B cell (primary cell): ENCODE data around the gene PHACTR2. TPM values are rescaled to one million over a fixed set of nuclear protein-coding genes. Genes with fewer than 3 reads are reported as not detected.
"Not testable (repeated sequence)": the region's sequence is repeated elsewhere in the genome, so short reads cannot be mapped to it uniquely, and the experiment has no call there.

Experiments
- ATAC-seq: fragments of 200-7000 bp; cut with Tn5 transposase; one replicate; pipeline ENCODE4 v1.10.0; 2021; ENCODE audit warnings: low read depth, mild to moderate bottlenecking, moderate number of reproducible peaks, moderate library complexity
- CTCF ChIA-PET: fragments of 350-600 bp; sonication (Branson Sonifier 250); formaldehyde crosslinking; loops from one replicate; lab custom pipeline; 2021; ENCODE audit warnings: antibody characterized with exemption, inconsistent platforms; lab: Charles Lee
- POLR2A ChIA-PET: fragments of 350-600 bp; sonication (Branson Sonifier 250); formaldehyde crosslinking; loops from one replicate; lab custom pipeline; 2021; ENCODE audit warnings: antibody characterized with exemption; lab: Charles Lee
- DNase-seq: peaks from one replicate; pipeline ENCODE4 v3.0.0; 2013
- H2AFZ ChIP-seq: 2 replicates; pipeline ENCODE4 v1.6.1; 2012; ENCODE audit warnings: mild to moderate bottlenecking, low read depth, low read length; ENCODE audit not compliant: insufficient read depth, poor library complexity, severe bottlenecking
- H3K27ac ChIP-seq, 2 donors: 1 replicate in 1 of 2; 2 replicates in 1 of 2; pipeline ENCODE4 v1.5.1; 2012 to 2013; ENCODE audit warnings: low read length in 2 of 2, mild to moderate bottlenecking in 2 of 2, moderate library complexity in 1 of 2
- H3K27me3 ChIP-seq, 4 experiments: fragments of 200-600 bp in 1 of 4; sonication (generic) in 1 of 4; replicated peaks in 1 of 4; 1 replicate in 2 of 4; 2 replicates in 2 of 4; pipeline versions ENCODE4 v1.6.1 to v1.7.0; 2013 to 2016; ENCODE audit warnings: low read length in 3 of 4, mild to moderate bottlenecking in 2 of 4, mixed read lengths in 1 of 4, moderate library complexity in 1 of 4; ENCODE audit not compliant: insufficient read depth in 4 of 4, control insufficient read depth in 3 of 4; ENCODE audit errors: control extremely low read depth in 1 of 4
- H3K36me3 ChIP-seq, 2 experiments: replicated peaks in 1 of 2; 1 replicate in 1 of 2; 2 replicates in 1 of 2; pipeline versions ENCODE4 v1.6.1 to v1.7.1; 2013; ENCODE audit warnings: low read length in 1 of 2; ENCODE audit not compliant: insufficient read depth in 2 of 2, control insufficient read depth in 1 of 2; ENCODE audit errors: control extremely low read depth in 1 of 2, extremely low read depth in 1 of 2
- H3K4me1 ChIP-seq, 2 donors: fragments of 200-600 bp in 1 of 2; sonication (generic) in 1 of 2; 1 replicate in 1 of 2; 2 replicates in 1 of 2; pipeline versions ENCODE4 v1.5.1 to v1.6.1; 2013 to 2017; ENCODE audit warnings: low read length in 2 of 2; ENCODE audit not compliant: control insufficient read depth in 2 of 2, insufficient read depth in 2 of 2
- H3K4me2 ChIP-seq: replicated peaks from 2 replicates; pipeline ENCODE3; 2012; ENCODE audit warnings: mild to moderate bottlenecking, low read depth, low read length; ENCODE audit not compliant: poor library complexity, severe bottlenecking
- H3K4me3 ChIP-seq, 5 experiments: fragments of 200-600 bp in 1 of 5; sonication (generic) in 1 of 5; 1 replicate in 3 of 5; 2 replicates in 2 of 5; pipeline versions ENCODE4 v1.5.1 to v1.7.0; 2011 to 2016; ENCODE audit warnings: low read length in 4 of 5, mild to moderate bottlenecking in 4 of 5, low read depth in 2 of 5, control low read depth in 1 of 5, moderate library complexity in 1 of 5; ENCODE audit not compliant: insufficient read depth in 1 of 5; ENCODE audit errors: control extremely low read depth in 1 of 5, extremely low read depth in 1 of 5
- H3K79me2 ChIP-seq: fragments of 200-600 bp; sonication (generic); one replicate; pipeline ENCODE4 v1.6.0; 2016; ENCODE audit warnings: low read length; ENCODE audit not compliant: control insufficient read depth, insufficient read depth
- H3K9ac ChIP-seq: fragments of 200-600 bp; sonication (generic); 2 replicates; pipeline ENCODE4 v1.6.1; 2017; ENCODE audit warnings: mild to moderate bottlenecking, low read length, moderate library complexity
- H3K9me3 ChIP-seq, 3 donors: one replicate each; pipeline versions ENCODE4 v1.6.1 to v1.7.1; 2013; ENCODE audit warnings: low read length in 2 of 3; ENCODE audit not compliant: control insufficient read depth in 2 of 3, insufficient read depth in 1 of 3; ENCODE audit errors: control extremely low read depth in 1 of 3
- H4K20me1 ChIP-seq: 2 replicates; pipeline ENCODE4 v1.6.0; 2012; ENCODE audit warnings: mild to moderate bottlenecking, low read length; ENCODE audit not compliant: insufficient read depth, control insufficient read depth, poor library complexity, severe bottlenecking
- H3K27ac Mint-ChIP-seq: one replicate; pipeline ENCODE4 v1.8.0; 2021; ENCODE audit warnings: mixed read lengths
- H3K27me3 Mint-ChIP-seq: one replicate; pipeline ENCODE4 v1.8.0; 2021; ENCODE audit warnings: mixed read lengths
- H3K4me1 Mint-ChIP-seq: one replicate; pipeline ENCODE4 v1.8.0; 2021; ENCODE audit warnings: mixed read lengths
- H3K4me3 Mint-ChIP-seq: one replicate; pipeline ENCODE4 v1.8.0; 2021; ENCODE audit warnings: mixed read lengths
- H3K9me3 Mint-ChIP-seq: one replicate; pipeline ENCODE4 v1.8.0; 2022; ENCODE audit warnings: mixed read lengths; ENCODE audit not compliant: insufficient read depth
- EZH2 ChIP-seq: IDR thresholded peaks from 2 replicates; pipeline ENCODE4 v1.6.1; 2012; ENCODE audit warnings: borderline replicate concordance, low read depth, mild to moderate bottlenecking, moderate library complexity, low read length; ENCODE audit not compliant: insufficient read depth, poor library complexity, severe bottlenecking
- WGBS: methylation state at CpG from one replicate; pipeline ENCODE4 v1.1.5; 2013; ENCODE audit warnings: missing lambda C conversion rate; ENCODE audit not compliant: insufficient coverage; 5-methylcytosine and 5-hydroxymethylcytosine counted together
- intact Hi-C: fragments of 100-400 bp; cut with micrococcal nuclease; formaldehyde crosslinking; loops from one replicate; pipeline ENCODE4 v1.10.0; 2022
- polyA plus RNA-seq: library from polyadenylated mRNA; depleted of rRNA; stranded (reverse); fragments of >200 nt; gene quantifications from 2 replicates; pipeline ENCODE4 v1.2.3, GENCODE V29; 2012
- total RNA-seq, 2 donors: library from RNA; stranded (reverse); fragments of 120-200 nt in 1 of 2; gene quantifications; 1 replicate in 1 of 2; 2 replicates in 1 of 2; pipeline versions ENCODE4 v1.2.3 to v1.2.4, GENCODE V29; 2013 to 2022
- TF ChIP-seq, protein P1 (sequence below): fragments of 200-600 bp; IDR thresholded peaks from one replicate; pipeline ENCODE4 v1.8.0; 2022; ENCODE audit warnings: antibody characterized with exemption, mild to moderate bottlenecking

PHACTR2 gene
- total and polyA plus RNA-seq, 2 donors (not counting 1 experiment from before 2014, with no cell fraction given): 1.1 to 10.6 TPM

- Histone ChIP-seq H3K4me2 (no peak overlapping the region), H3K27ac (no peak overlapping the region), H2AFZ (no peak overlapping the region), H3K4me1 (no peaks in the 10 kb centered on the region), H3K9me3 (no peaks in the 10 kb centered on the region), H3K79me2 (no peaks in the 10 kb centered on the region), H4K20me1 (no peaks in the 10 kb centered on the region), H3K4me3 (no peak overlapping the region), H3K27me3 (no peaks in the 10 kb centered on the region), H3K36me3 (no peaks in the 10 kb centered on the region), H3K9ac (no peak overlapping the region)
- H3K27ac Mint-ChIP-seq: no peak overlapping the region
- CTCF ChIA-PET: interaction anchor here (0.7 kb wide), 1 partner anchor 1224 kb away, joined by 3 read pairs; no protein-coding TSS in a partner anchor
- no peak for TF ChIP-seq EZH2
- TF ChIP-seq, protein P1, sequence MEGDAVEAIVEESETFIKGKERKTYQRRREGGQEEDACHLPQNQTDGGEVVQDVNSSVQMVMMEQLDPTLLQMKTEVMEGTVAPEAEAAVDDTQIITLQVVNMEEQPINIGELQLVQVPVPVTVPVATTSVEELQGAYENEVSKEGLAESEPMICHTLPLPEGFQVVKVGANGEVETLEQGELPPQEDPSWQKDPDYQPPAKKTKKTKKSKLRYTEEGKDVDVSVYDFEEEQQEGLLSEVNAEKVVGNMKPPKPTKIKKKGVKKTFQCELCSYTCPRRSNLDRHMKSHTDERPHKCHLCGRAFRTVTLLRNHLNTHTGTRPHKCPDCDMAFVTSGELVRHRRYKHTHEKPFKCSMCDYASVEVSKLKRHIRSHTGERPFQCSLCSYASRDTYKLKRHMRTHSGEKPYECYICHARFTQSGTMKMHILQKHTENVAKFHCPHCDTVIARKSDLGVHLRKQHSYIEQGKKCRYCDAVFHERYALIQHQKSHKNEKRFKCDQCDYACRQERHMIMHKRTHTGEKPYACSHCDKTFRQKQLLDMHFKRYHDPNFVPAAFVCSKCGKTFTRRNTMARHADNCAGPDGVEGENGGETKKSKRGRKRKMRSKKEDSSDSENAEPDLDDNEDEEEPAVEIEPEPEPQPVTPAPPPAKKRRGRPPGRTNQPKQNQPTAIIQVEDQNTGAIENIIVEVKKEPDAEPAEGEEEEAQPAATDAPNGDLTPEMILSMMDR: no peak
- 80% methylated on average over 2 of the region's 3 CpGs for WGBS
- H3K27me3 Mint-ChIP-seq: no peaks in the 10 kb centered on the region
- DNase-seq: no peak
- H3K9me3 Mint-ChIP-seq: no peaks in the 10 kb centered on the region
- ATAC-seq: no peak
- intact Hi-C loops: no loop called here
- no peak overlapping the region for H3K4me3 Mint-ChIP-seq
- H3K4me1 Mint-ChIP-seq: no peaks in the 10 kb centered on the region
- POLR2A ChIA-PET: no interaction called here
Measured at GRCh38 chr6:143792402-143793279, 114.9 kb downstream of the PHACTR2 start.

DNA sequence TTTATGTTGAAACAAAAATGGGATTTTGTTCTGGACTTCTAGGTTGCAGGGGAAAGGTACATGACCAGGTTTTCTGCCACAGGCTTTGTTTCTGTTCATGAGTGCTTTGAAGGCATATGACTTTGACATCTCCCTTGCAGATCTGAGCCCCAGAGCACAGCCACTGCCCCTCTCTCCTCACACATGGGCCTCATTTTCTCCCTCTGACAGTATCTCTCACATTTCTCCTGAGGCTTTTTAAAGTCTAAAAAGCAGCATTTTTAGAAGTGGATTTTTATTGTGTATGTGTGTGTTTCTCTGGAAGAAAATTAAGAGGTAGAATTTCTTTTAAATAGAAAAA lies 115.5 kb downstream of the PHACTR2 start:
- Histone ChIP-seq H3K36me3 (no peaks in the 10 kb centered on the region), H3K9ac (no peak overlapping the region), H4K20me1 (no peaks in the 10 kb centered on the region), H3K4me1 (no peaks in the 10 kb centered on the region), H3K27me3 (no peaks in the 10 kb centered on the region), H2AFZ (no peak overlapping the region), H3K27ac (no peak overlapping the region), H3K4me3 (no peak overlapping the region), H3K4me2 (no peak overlapping the region), H3K9me3 (no peaks in the 10 kb centered on the region), H3K79me2 (no peaks in the 10 kb centered on the region)
- no peak for ATAC-seq
- POLR2A ChIA-PET: no interaction called here
- TF ChIP-seq EZH2: no peak
- TF ChIP-seq, protein P1: no peak
- H3K27ac Mint-ChIP-seq: no peak overlapping the region
- DNase-seq: no peak
- H3K9me3 Mint-ChIP-seq: no peaks in the 10 kb centered on the region
- no peak overlapping the region for H3K4me3 Mint-ChIP-seq
- intact Hi-C loops: no loop called here
- CTCF ChIA-PET: no interaction called here
- H3K27me3 Mint-ChIP-seq: no peaks in the 10 kb centered on the region
- H3K4me1 Mint-ChIP-seq: no peaks in the 10 kb centered on the region

DNA sequence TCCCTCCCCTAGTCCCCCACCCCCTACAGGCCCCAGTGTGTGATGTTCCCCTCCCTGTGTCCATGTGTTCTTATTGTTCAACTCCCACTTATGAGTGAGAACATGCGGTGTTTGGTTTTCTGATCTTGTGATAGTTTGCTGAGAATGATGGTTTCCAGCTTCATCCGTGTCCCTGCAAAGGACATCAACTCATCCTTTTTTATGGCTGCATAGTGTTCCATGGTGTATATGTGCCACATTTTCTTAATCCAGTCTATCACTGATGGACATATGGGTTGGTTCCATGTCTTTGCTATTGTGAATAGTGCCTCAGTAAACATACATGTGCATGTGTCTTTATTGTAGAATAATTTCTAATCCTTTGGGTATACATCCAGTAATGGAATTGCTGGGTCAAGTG lies 118.8 kb downstream of the PHACTR2 start:
- H3K4me1 Mint-ChIP-seq, H3K27me3 Mint-ChIP-seq, H3K4me1 ChIP-seq, H3K27ac ChIP-seq, H3K79me2 ChIP-seq, H3K36me3 ChIP-seq, H2AFZ ChIP-seq, H3K9me3 Mint-ChIP-seq, CTCF ChIA-PET, ATAC-seq, H3K9ac ChIP-seq, POLR2A ChIA-PET, H3K4me3 Mint-ChIP-seq, intact Hi-C loops, H3K27ac Mint-ChIP-seq, DNase-seq, H3K4me2 ChIP-seq, H4K20me1 ChIP-seq, H3K4me3 ChIP-seq, H3K9me3 ChIP-seq, H3K27me3 ChIP-seq: not testable (repeated sequence)
- WGBS: no CpG with 5 or more reads among the region's 2 CpGs
